Subcutaneous abdominal adipose tissue (tissue), 5 donors: ENCODE data around the gene SVOPL.
"Not testable (repeated sequence)": the region's sequence is repeated elsewhere in the genome, so short reads cannot be mapped to it uniquely, and the experiment has no call there.

Experiments
- H3K27ac ChIP-seq: one replicate; pipeline ENCODE4 v1.7.0; 2013; ENCODE audit warnings: low read depth, mild to moderate bottlenecking, inconsistent platforms, low read length, moderate library complexity
- H3K27me3 ChIP-seq, 5 donors: one replicate each; pipeline ENCODE4 v1.7.0; 2013; ENCODE audit warnings: low read length in 5 of 5, inconsistent platforms in 1 of 5; ENCODE audit not compliant: control insufficient read depth in 5 of 5, insufficient read depth in 4 of 5
- H3K36me3 ChIP-seq, 5 donors: one replicate each; pipeline ENCODE4 v1.7.0; 2013; ENCODE audit warnings: low read length in 5 of 5; ENCODE audit not compliant: control insufficient read depth in 5 of 5, insufficient read depth in 5 of 5
- H3K4me1 ChIP-seq, 5 donors: one replicate each; pipeline ENCODE4 v1.7.0; 2013; ENCODE audit warnings: low read length in 5 of 5, mild to moderate bottlenecking in 3 of 5, moderate library complexity in 1 of 5; ENCODE audit not compliant: control insufficient read depth in 5 of 5, insufficient read depth in 5 of 5
- H3K4me3 ChIP-seq, 5 donors: one replicate each; pipeline ENCODE4 v1.7.0; 2013; ENCODE audit warnings: low read length in 5 of 5, low read depth in 1 of 5
- H3K9ac ChIP-seq, 5 donors: one replicate each; pipeline ENCODE4 v1.7.0; 2013; ENCODE audit warnings: low read length in 5 of 5, mild to moderate bottlenecking in 4 of 5, moderate library complexity in 3 of 5
- H3K9me3 ChIP-seq, 5 donors: one replicate each; pipeline ENCODE4 v1.7.0; 2013; ENCODE audit warnings: low read length in 5 of 5; ENCODE audit not compliant: control insufficient read depth in 5 of 5
- donor health status: healthy.
- donor health status: healthy.
- donor health status: healthy.
- donor health status: healthy.
- donor health status: healthy.

Gene SVOPL

GRCh38 chr7:138735399-138735798 lies 34.2 kb upstream of the SVOPL start:
- Histone ChIP-seq H3K9me3 (no peaks in the 10 kb centered on the region), H3K4me3 (no peak overlapping the region), H3K27me3 (no peaks in the 10 kb centered on the region), H3K27ac (no peak overlapping the region), H3K4me1 (no peaks in the 10 kb centered on the region), H3K9ac (no peak overlapping the region), H3K36me3 (no peaks in the 10 kb centered on the region)

- not testable (repeated sequence) for H3K9me3 ChIP-seq, H3K36me3 ChIP-seq, H3K4me1 ChIP-seq, H3K27me3 ChIP-seq, H3K27ac ChIP-seq, H3K4me3 ChIP-seq, H3K9ac ChIP-seq
These were observed 30.6 kb upstream of the SVOPL start for GRCh38 chr7:138731733-138732132.

GRCh38 chr7:138729444-138729843 lies 28.3 kb upstream of the SVOPL start:
- no peak overlapping the region for H3K4me3 ChIP-seq
- H3K27me3 ChIP-seq = no peaks in the 10 kb centered on the region
- no peak overlapping the region for H3K27ac ChIP-seq
- H3K36me3 ChIP-seq = no peaks in the 10 kb centered on the region
- H3K9me3 ChIP-seq = no peaks in the 10 kb centered on the region
- H3K4me1 ChIP-seq = no peaks in the 10 kb centered on the region
- no peak overlapping the region for H3K9ac ChIP-seq

- Histone ChIP-seq H3K4me3 (no peak overlapping the region), H3K27ac (no peak overlapping the region), H3K27me3 (no peaks in the 10 kb centered on the region), H3K9ac (no peak overlapping the region), H3K9me3 (no peaks in the 10 kb centered on the region), H3K36me3 (no peaks in the 10 kb centered on the region), H3K4me1 (no peaks in the 10 kb centered on the region)
These were observed 26.4 kb upstream of the SVOPL start for GRCh38 chr7:138727336-138728099.

GRCh38 chr7:138726288-138726687 lies 25.1 kb upstream of the SVOPL start:
- Histone ChIP-seq H3K36me3 (no peaks in the 10 kb centered on the region), H3K4me1 (no peaks in the 10 kb centered on the region), H3K9me3 (no peaks in the 10 kb centered on the region), H3K27me3 (no peaks in the 10 kb centered on the region), H3K4me3 (no peak overlapping the region), H3K27ac (no peak overlapping the region), H3K9ac (no peak overlapping the region)

GRCh38 chr7:138720286-138720685 lies 19.1 kb upstream of the SVOPL start:
- Histone ChIP-seq H3K9ac (no peak overlapping the region), H3K9me3 (no peaks in the 10 kb centered on the region), H3K36me3 (no peaks in the 10 kb centered on the region), H3K4me1 (peaks cover 0 to 3% (median 0%) of the 10 kb centered on the region in 5 donors), H3K4me3 (no peak overlapping the region), H3K27me3 (peaks cover 0 to 7% (median 0%) of the 10 kb centered on the region in 5 donors), H3K27ac (no peak overlapping the region)

- H3K9ac ChIP-seq = no peak overlapping the region
- H3K4me3 ChIP-seq = no peak overlapping the region
- no peaks in the 10 kb centered on the region for H3K9me3 ChIP-seq
- H3K36me3 ChIP-seq = no peaks in the 10 kb centered on the region
- H3K27me3 ChIP-seq = peaks cover 0 to 7% (median 0%) of the 10 kb centered on the region in 5 donors
- no peak overlapping the region for H3K27ac ChIP-seq
- H3K4me1 ChIP-seq = peaks cover 0 to 3% (median 0%) of the 10 kb centered on the region in 5 donors
These were observed 15.7 kb upstream of the SVOPL start for GRCh38 chr7:138716889-138717288.

GRCh38 chr7:138713191-138713590 lies 12.0 kb upstream of the SVOPL start:
- no peak overlapping the region for H3K9ac ChIP-seq
- no peaks in the 10 kb centered on the region for H3K36me3 ChIP-seq
- no peak overlapping the region for H3K4me3 ChIP-seq
- H3K9me3 ChIP-seq = no peaks in the 10 kb centered on the region
- peaks cover 0 to 3% (median 0%) of the 10 kb centered on the region in 5 donors for H3K4me1 ChIP-seq
- H3K27ac ChIP-seq = no peak overlapping the region
- peaks cover 0 to 4% (median 3%) of the 10 kb centered on the region in 5 donors for H3K27me3 ChIP-seq

GRCh38 chr7:138712652-138713051 lies 11.5 kb upstream of the SVOPL start:
- Histone ChIP-seq H3K36me3 (no peaks in the 10 kb centered on the region), H3K4me3 (no peak overlapping the region), H3K27ac (no peak overlapping the region), H3K4me1 (peaks cover 0 to 3% (median 0%) of the 10 kb centered on the region in 5 donors), H3K9ac (no peak overlapping the region), H3K27me3 (peaks cover 0 to 4% (median 3%) of the 10 kb centered on the region in 5 donors), H3K9me3 (no peaks in the 10 kb centered on the region)

GRCh38 chr7:138710536-138711385 lies 9.6 kb upstream of the SVOPL start:
- Histone ChIP-seq H3K9me3 (no peaks in the 10 kb centered on the region), H3K4me3 (no peak overlapping the region), H3K4me1 (no peaks in the 10 kb centered on the region), H3K27ac (no peak overlapping the region), H3K9ac (no peak overlapping the region), H3K27me3 (peaks cover 0 to 3% (median 0%) of the 10 kb centered on the region in 5 donors), H3K36me3 (no peaks in the 10 kb centered on the region)
